GM12874 (cell line): Measurements from ENCODE around the gene UBR1.

Source experiments
- CTCF ChIP-seq: IDR thresholded peaks from 2 replicates; pipeline ENCODE4 v1.5.1; 2011; ENCODE audit warnings: low read depth, mild to moderate bottlenecking, control low read depth, low read length, moderate library complexity; ENCODE audit not compliant: insufficient read depth

UBR1 gene

DNA sequence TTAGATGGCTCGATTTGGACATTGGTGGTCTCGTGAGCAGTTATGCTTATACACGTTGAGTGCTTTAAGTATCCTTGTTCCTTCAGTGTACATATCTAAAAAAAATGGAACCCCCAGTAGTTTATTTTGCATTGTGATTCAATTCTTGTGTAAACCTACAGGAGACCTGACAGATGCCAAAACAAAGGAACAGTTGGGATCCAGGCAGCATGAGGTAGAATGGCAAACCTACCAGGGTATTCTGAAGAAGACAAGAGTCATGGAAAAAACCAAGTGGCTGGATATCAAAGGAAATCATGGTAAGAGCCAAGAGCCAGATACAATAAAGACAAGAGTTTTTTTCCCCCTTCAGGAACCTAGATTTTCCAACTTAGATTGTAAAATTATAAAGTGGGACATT is 29.5 kb upstream of the UBR1 start:
- no peak for TF ChIP-seq CTCF

GRCh38 chr15:43134157-43134635 is 28.4 kb upstream of the UBR1 start:
- TF ChIP-seq CTCF: no peak

DNA sequence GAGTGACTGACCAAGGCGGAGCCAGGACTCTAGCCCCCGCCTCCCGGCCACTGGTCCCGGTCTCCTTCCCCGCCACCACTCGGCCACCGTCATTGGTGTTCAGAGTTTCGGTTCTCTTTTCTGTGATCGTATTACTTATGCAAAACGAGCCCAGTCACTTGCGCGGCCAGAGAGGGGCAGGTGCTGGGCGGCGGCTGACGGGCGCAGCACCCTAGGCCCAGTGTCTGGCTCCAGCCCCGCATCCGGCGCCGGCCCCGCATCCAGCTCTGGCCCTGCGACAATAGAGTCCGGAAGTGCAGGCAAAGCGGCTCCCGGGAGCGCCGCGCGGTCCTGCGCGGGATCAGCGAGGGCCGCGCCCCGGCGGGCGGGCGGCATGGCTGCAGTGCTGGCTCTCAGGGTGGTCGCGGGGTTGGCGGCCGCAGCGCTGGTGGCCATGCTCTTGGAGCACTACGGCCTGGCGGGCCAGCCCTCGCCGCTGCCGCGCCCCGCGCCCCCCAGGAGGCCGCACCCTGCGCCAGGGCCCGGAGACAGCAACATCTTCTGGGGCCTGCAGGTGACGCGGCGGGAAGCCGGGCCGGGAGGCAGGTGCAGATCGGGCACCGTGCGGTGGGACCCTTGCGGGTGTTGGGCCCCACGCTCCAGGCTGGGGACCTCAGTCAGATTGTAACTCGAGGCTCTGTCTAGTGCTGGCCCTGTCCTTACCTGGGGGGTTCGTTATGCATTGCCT is 27.8 kb upstream of the UBR1 start, which contains the start of gene TMEM62:
TMEM62 (plus strand) TSS at position 157 of the 727 bp plus-strand sequence; CDS start at position 374, 217 bp downstream.
- TF ChIP-seq CTCF: no peak

DNA sequence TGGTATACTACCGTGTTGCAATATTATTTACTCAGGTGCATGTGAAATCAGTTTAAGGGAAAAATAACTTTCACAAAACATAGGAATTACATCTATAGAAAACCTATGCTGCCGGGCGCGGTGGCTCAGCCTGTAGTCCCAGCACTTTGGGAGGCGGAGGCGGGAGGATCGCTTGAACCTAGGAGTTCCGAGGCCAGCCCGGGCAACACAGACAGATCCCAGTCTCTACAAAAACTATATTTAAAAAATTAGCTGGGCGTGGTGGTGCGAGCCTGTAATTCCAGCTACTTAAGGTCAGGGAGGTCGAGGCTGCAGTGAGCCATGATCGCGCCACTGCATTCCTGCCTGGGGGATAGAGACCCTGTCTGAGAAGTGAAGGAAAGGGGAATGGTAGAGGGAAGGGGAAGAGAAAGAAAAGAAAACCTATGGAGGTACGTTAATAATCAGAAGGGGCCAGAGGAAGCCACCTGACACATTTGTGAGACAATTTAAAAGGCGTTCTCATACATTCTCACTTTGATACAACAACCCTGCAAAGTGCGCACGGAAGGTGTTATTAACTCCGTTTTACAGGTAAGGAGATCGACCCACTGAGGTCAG is 27.1 kb upstream of the UBR1 start:
- no peak for TF ChIP-seq CTCF

DNA sequence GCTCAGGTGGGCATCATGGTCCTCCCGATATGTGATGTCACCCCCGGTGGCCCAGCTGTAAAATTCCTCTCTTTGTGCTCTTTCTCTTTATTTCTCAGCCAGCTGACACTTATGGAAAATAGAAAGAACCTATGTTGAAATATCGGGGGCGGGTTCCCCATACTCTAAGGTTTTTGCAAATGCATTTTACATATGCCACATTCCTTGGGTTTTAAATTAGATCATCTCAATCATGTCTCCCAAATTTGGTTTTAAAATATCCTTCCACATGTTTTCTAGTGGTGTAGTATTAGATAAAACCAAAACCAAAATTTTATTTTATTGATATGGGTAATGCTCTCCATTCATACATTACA is 23.1 kb upstream of the UBR1 start:
- TF ChIP-seq CTCF: no peak

DNA sequence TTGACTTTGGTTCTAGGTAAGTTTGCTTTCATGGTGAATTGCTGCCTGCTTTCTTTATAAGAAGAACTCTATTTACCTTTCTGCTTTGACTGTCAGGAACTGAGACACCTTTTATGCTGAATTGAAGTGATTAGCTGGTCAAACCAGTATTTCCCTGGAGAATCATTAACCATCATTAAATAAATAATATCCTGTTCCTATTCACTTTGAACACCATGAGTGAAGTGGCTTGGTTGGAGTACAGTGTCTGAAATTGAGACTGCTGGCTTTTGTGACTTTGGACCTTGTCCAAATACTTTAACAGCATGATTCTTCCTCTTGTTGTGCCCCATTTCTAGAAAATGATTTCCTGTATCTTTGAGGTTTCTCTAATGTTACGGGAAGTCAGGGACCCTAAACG is 21.9 kb upstream of the UBR1 start:
- TF ChIP-seq CTCF: no peak

DNA sequence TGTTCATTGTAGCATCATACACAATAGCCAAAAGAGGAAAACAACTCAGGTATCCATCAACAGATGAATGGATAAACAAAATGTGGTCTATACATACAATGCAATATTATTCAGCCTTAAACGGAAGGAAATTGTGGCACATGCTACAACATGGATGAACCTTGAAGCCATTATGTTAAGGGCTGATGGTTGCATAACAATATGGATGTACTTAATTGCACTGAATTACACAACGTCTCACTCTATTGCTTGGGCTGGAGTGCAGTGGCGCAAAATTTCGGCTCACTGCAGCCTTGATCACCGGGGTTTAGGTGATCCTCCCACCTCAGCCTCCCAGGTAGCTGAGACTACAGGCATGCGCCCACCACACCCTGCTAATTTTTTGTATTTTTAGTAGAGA is 20.5 kb upstream of the UBR1 start:
- TF ChIP-seq CTCF: no peak
